ENCODE data around the gene ARMH1.

DNA sequence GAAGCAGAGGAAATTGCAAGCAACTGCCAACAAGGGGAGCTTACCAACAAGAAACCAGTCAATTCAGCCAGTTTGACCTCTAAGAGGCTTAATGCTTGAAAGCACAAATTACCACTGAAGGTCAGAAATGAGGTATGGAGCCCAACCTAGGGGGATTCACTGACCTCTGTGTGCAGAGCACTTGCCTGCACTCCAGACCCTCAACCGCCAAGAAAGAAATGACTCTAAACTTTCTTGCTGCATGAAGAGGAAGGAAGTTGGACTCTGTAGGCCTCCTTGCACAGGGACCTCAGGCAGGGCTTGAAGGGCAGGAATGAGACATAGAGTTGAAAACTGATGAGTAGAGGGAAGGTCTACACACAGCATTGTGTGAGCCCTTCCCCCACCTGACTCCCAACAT is 10.0 kb downstream of the ARMH1 start:
- TF ChIP-seq, protein P1, sequence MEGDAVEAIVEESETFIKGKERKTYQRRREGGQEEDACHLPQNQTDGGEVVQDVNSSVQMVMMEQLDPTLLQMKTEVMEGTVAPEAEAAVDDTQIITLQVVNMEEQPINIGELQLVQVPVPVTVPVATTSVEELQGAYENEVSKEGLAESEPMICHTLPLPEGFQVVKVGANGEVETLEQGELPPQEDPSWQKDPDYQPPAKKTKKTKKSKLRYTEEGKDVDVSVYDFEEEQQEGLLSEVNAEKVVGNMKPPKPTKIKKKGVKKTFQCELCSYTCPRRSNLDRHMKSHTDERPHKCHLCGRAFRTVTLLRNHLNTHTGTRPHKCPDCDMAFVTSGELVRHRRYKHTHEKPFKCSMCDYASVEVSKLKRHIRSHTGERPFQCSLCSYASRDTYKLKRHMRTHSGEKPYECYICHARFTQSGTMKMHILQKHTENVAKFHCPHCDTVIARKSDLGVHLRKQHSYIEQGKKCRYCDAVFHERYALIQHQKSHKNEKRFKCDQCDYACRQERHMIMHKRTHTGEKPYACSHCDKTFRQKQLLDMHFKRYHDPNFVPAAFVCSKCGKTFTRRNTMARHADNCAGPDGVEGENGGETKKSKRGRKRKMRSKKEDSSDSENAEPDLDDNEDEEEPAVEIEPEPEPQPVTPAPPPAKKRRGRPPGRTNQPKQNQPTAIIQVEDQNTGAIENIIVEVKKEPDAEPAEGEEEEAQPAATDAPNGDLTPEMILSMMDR (IDR thresholded peaks at IDR 0.05), result no peak
- TF ChIP-seq POLR2A (IDR thresholded peaks at IDR 0.05), result no peak

Measured in heart left ventricle (tissue), 13 donors.